MCF 10A (cell line): ENCODE measurements around the gene CAMK2B. TPM values are rescaled to one million over a fixed set of nuclear protein-coding genes. Genes with fewer than 3 reads are reported as not detected.
A peak's percentile ranks its signal among the peaks of the same experiment; 100 is the strongest.

Source experiments
- BruUV-seq: library from RNA; stranded (reverse); fragments of 400-500 nt; replicated peaks from 2 replicates; lab custom pipeline; 2021; lab: Mats Ljungman, UMichigan
- CTCF ChIA-PET: fragments of 300-600 bp; sonication (Branson Sonifier 250); formaldehyde crosslinking; extraction: SDS; loops from one replicate; lab custom pipeline; 2021; ENCODE audit warnings: antibody characterized with exemption, inconsistent platforms; lab: Yijun Ruan, JAX
- POLR2A ChIA-PET: fragments of 300-600, 350-650 bp; sonication (Branson Sonifier 250); formaldehyde crosslinking; extraction: SDS; loops from one replicate; lab custom pipeline; 2020; ENCODE audit warnings: antibody characterized with exemption, inconsistent platforms; lab: Yijun Ruan, JAX
- DNase-seq: peaks from one replicate; pipeline ENCODE4 v3.0.0-alpha.2; 2018; ENCODE audit not compliant: unreplicated experiment
- H3K27ac Mint-ChIP-seq: one replicate; pipeline ENCODE4 v1.8.0; 2022; ENCODE audit warnings: mild to moderate bottlenecking, low read depth, mixed read lengths; ENCODE audit not compliant: unreplicated experiment
- H3K27me3 Mint-ChIP-seq: one replicate; pipeline ENCODE4 v1.8.0; 2022; ENCODE audit warnings: mixed read lengths; ENCODE audit not compliant: insufficient read depth, unreplicated experiment
- H3K36me3 Mint-ChIP-seq: one replicate; pipeline ENCODE4 v1.8.0; 2022; ENCODE audit warnings: mild to moderate bottlenecking, moderate library complexity, mixed read lengths; ENCODE audit not compliant: insufficient read depth, unreplicated experiment
- H3K4me1 Mint-ChIP-seq: one replicate; pipeline ENCODE4 v1.8.0; 2022; ENCODE audit warnings: mixed read lengths; ENCODE audit not compliant: insufficient read depth, unreplicated experiment
- H3K4me3 Mint-ChIP-seq: one replicate; pipeline ENCODE4 v1.8.0; 2022; ENCODE audit warnings: mild to moderate bottlenecking, moderate library complexity, mixed read lengths; ENCODE audit not compliant: unreplicated experiment
- H3K9me3 Mint-ChIP-seq: one replicate; pipeline ENCODE4 v1.8.0; 2022; ENCODE audit warnings: mixed read lengths; ENCODE audit not compliant: unreplicated experiment
- intact Hi-C: fragments of 100-400 bp; cut with micrococcal nuclease; formaldehyde crosslinking; loops from 2 replicates; pipeline ENCODE4 v1.14.1; 2022
- total RNA-seq: library from RNA; stranded (reverse); gene quantifications from 2 replicates; pipeline ENCODE4 v1.2.3, GENCODE V29; 2022
- TF ChIP-seq, protein P1 (sequence below): fragments of 200-600 bp; IDR thresholded peaks from one replicate; pipeline ENCODE4 v1.8.0; 2022; ENCODE audit warnings: antibody characterized with exemption, mild to moderate bottlenecking; ENCODE audit not compliant: unreplicated experiment

CAMK2B gene
- total RNA-seq, 1 experiment from 2014 or later, result 1.8 TPM

DNA sequence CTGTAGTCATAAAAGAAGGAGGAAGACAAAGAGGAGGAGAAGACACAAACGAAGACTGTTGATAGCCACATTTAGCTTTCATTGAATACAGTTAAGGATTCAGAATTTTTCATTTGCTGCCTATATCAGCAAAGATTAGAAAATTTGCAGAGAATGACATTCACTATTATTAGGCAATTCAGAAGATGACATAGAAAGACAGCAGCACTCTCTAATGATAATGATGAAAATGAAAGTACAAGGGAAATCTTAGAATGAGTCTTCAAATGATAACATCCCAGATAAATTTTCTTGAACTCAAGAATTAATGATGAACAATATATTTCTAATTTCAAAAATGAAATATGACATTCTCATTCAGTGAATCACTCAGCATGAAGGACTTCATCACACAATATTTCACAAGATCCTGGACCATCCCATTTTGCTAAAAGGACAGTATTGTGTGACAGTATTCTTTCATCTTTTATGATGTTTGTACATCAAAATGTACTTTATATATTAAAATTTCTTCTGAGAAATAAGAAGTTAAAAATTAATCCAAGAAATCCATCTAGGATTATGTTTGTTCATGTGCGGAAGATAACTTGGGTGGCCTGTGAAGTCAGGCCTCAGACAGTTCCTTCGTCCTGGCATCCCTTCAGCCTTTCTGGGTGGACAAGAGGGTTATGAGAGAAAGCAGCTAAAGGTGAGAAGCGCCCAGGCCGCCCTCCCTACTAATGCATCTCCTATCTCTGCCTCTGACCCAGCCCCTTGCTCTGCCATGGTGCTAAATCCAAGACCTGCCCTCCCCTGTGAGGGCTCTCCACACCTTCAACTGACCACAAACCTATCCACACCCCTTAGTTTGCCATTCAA lies 47.4 kb upstream of the CAMK2B start:
- Mint-ChIP-seq H3K27me3 (no peaks in the 10 kb centered on the region), H3K27ac (no peak overlapping the region), H3K4me1 (peaks cover 6% of the 10 kb centered on the region), H3K9me3 (no peaks in the 10 kb centered on the region), H3K36me3 (no peaks in the 10 kb centered on the region), H3K4me3 (no peak overlapping the region)
- BruUV-seq, result no TSS peak
- CTCF ChIA-PET, result interaction anchor here (0.6 kb wide), 1 partner anchor 191 kb away, joined by 3 read pairs; no protein-coding TSS in a partner anchor
- intact Hi-C loops, result no loop called here
- POLR2A ChIA-PET, result no interaction called here
- DNase-seq, result no peak
- TF ChIP-seq, protein P1, sequence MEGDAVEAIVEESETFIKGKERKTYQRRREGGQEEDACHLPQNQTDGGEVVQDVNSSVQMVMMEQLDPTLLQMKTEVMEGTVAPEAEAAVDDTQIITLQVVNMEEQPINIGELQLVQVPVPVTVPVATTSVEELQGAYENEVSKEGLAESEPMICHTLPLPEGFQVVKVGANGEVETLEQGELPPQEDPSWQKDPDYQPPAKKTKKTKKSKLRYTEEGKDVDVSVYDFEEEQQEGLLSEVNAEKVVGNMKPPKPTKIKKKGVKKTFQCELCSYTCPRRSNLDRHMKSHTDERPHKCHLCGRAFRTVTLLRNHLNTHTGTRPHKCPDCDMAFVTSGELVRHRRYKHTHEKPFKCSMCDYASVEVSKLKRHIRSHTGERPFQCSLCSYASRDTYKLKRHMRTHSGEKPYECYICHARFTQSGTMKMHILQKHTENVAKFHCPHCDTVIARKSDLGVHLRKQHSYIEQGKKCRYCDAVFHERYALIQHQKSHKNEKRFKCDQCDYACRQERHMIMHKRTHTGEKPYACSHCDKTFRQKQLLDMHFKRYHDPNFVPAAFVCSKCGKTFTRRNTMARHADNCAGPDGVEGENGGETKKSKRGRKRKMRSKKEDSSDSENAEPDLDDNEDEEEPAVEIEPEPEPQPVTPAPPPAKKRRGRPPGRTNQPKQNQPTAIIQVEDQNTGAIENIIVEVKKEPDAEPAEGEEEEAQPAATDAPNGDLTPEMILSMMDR, result no peak

DNA sequence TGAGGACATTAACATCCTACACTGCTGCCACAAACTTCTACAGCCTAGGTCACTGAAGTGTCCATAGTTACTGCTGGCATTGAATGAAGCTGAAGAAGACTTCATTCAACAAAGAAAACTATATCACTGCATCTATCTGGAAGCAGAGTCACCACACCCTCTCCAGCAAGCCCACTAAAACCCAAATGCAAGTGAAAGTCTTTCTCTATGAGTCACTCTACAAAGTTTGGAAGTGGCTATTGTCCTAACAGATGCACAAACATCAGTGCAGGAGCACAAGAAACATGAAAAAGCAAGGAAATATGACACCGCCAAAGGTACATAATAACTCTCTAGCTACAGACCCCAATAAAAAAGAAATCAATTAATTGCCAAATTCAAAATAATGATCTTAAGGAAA lies 43.5 kb upstream of the CAMK2B start:
- peaks cover 6% of the 10 kb centered on the region for H3K4me1 Mint-ChIP-seq
- BruUV-seq, result no TSS peak
- H3K36me3 Mint-ChIP-seq, result no peaks in the 10 kb centered on the region
- H3K4me3 Mint-ChIP-seq, result no peak overlapping the region
- peak; percentile 41 for DNase-seq
- H3K9me3 Mint-ChIP-seq, result no peaks in the 10 kb centered on the region
- TF ChIP-seq, protein P1, result no peak
- POLR2A ChIA-PET, result interaction anchor here (0.6 kb wide), 1 partner anchor 121 kb away, joined by 3 read pairs; the partner anchor contains the start of gene NUDCD3
- H3K27me3 Mint-ChIP-seq, result no peaks in the 10 kb centered on the region
- intact Hi-C loops, result no loop called here
- CTCF ChIA-PET, result interaction anchor here (0.9 kb wide), 1 partner anchor 8 kb away, joined by 3 read pairs; no protein-coding TSS in a partner anchor
- no peak overlapping the region for H3K27ac Mint-ChIP-seq

DNA sequence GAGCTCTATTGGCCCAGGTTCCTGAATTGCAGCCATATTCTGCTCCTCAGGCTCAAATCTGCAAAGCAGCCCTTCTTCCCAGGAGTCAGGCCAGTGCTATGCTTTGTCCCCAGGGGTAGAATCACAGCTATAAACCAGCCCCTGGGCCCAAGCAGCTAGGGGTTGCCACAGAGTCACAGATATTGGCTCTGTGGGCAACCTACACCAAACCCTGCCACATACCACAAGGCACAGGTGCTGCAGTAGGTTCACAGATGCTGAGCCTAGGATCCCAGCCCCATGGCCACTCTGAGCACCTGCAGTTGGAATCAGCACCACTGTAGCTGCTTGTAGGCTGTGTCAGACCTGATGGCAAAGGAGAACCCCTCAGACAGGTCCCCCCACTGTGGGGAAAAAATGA lies 43.1 kb upstream of the CAMK2B start:
- Mint-ChIP-seq H3K9me3 (no peaks in the 10 kb centered on the region), H3K4me1 (peaks cover 4% of the 10 kb centered on the region), H3K4me3 (no peak overlapping the region), H3K27me3 (no peaks in the 10 kb centered on the region), H3K36me3 (no peaks in the 10 kb centered on the region), H3K27ac (no peak overlapping the region)
- intact Hi-C loops, result no loop called here
- DNase-seq, result no peak
- BruUV-seq, result no TSS peak
- CTCF ChIA-PET, result interaction anchor here (0.7 to 0.9 kb wide), 2 partner anchors 8 to 23 kb away, joined by 3 read pairs; no protein-coding TSS in a partner anchor
- POLR2A ChIA-PET, result no interaction called here
- TF ChIP-seq, protein P1, result no peak

DNA sequence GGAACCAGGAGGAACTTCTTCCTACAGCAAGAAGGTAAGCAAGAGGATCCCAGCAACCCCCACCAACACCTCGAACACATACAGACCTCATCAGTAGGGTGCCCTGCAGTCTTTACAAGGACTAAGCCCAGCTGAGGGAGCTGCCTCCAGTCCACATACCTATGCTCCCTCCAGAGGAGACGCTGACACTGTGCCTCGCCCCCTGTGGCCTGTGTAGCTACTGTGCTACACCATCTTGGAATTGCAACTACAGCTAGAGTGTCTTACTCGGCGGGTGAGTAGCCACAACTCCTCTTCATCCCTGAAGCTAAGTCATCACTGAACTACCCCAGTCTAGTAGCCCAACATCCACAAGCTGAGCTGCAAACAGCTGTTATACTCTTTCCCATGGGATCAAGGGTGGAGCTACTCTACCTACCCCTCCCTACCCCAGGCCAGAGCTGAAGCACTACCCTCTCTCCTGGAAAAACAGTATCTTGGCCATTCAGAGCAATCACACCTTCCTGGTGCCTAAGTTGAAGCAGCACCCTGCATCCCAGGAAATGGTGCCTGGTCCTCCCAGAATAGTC lies 42.2 kb upstream of the CAMK2B start:
- Mint-ChIP-seq H3K36me3 (no peaks in the 10 kb centered on the region), H3K4me1 (no peaks in the 10 kb centered on the region), H3K9me3 (no peaks in the 10 kb centered on the region), H3K27me3 (peaks cover 4% of the 10 kb centered on the region), H3K27ac (no peak overlapping the region), H3K4me3 (no peak overlapping the region)
- TF ChIP-seq, protein P1, result no peak
- ChIA-PET CTCF (interaction anchor here (0.6 kb wide), 1 partner anchor 67 kb away, joined by 3 read pairs; no protein-coding TSS in a partner anchor), POLR2A (interaction anchor here (0.5 kb wide), 1 partner anchor 203 kb away, joined by 3 read pairs; no protein-coding TSS in a partner anchor)
- DNase-seq, result no peak
- intact Hi-C loops, result no loop called here
- no TSS peak for BruUV-seq
